GM19468 (cell line): ENCODE results near the gene MS4A4A.
"Not testable (repeated sequence)": the region's sequence is repeated elsewhere in the genome, so short reads cannot be mapped to it uniquely, and the experiment has no call there.

Source experiments
- ATAC-seq: cut with Tn5 transposase; IDR thresholded peaks from one replicate; pipeline ENCODE4 v1.9.1; 2021; ENCODE audit warnings: mild to moderate bottlenecking, moderate library complexity, moderate number of reproducible peaks; ENCODE audit not compliant: unreplicated experiment; ENCODE audit errors: extremely low read depth

The MS4A4A gene

DNA sequence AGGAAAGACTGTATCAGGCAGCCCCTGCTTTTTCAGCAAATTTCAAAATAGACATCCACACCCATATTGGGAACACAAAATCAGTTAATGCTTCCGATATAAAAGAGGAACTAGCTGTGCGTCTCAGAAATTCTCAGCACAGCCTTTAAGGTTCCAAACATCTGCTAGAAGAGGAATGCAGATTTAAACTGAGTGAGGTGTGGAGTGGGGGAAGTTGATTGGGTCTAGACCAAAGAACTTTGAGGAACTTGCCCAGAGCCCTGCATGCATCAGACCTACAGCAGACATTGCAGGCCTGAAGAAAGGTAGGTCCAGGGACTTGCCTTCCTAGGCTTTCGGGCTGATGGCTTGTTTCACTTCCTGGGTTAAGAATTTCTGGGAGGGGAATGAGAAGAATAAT lies at the start of gene MS4A4A:
Gene MS4A4A (plus strand): TSS at position 255 of the 400 bp plus-strand sequence. CDS start 10 bp downstream, at position 265.
- no peak for ATAC-seq

DNA sequence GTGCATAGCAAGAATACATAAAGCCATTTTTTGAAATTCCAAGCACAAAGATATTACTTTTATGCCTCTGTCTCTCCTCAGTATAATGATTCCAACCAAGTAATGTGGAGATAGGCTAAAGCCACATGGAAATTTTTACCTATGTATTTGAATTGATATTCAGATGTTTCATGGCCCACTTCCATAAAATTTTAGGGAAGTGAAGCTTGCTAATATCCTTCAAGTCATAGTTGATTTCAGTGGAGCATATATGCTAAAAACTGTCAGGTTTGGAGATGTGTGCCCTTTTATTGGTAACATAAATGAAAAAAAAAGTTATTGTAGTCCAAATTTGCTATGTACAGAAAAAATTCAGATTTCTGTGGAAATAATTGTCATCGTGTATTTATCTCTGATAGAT lies 49.8 kb upstream of the MS4A4A start:
- ATAC-seq: no peak

DNA sequence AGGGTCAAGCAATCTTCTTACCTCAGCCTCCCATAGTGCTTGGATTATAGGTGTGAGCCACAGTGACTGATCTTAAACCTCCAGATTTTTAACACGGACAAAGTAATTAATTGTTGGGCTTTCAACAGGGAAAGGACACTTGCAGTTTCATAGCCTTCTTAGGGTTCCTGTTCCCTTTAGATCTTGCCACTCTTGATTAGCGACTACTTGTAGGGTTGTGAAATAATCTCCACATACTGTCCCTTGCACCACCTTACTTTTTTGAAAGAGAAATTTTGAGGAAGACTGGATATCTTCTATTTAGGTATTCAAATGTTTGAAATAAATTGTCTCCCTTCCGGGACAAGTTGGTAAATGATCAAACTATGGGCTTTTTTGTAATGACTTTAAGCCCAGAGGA lies 45.1 kb upstream of the MS4A4A start:
- no peak for ATAC-seq

DNA sequence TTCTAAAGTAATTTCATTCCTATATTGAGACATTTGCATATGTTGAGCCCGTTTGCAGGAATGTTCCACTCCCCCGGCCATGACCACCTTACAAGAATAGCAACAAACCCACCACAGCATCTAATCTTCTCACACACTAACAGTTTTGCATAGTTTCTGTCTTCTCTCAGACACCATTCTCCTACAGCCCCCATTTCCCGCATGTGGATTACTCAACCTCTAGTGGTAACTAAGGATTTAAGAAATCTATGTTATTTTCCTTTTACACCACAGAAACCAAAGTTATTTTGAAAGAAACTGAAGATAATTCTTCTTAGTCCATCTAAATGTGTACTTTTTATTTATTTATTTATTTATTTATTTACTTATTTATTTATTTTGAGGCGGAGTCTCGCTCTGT lies 39.8 kb upstream of the MS4A4A start:
- ATAC-seq: no peak

DNA sequence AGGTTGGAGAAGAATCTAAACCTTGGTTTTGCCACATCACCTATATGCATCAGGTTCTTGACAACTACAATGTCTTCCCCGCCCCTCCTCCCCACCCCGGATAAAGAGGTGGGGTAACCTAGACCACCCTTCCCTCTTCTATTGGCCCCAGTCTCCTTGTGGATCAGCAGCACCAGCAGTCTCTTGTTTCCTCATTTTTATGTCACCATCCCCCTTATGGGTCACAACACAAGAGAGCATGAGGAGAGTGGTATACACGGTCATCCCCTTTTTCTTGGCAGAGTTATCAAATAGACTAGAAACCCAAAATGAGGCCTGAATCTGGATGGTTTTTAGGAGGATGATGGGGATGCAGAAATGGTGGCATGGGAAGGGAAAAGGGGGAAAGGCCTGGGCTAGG lies 38.7 kb upstream of the MS4A4A start:
- ATAC-seq: no peak

DNA sequence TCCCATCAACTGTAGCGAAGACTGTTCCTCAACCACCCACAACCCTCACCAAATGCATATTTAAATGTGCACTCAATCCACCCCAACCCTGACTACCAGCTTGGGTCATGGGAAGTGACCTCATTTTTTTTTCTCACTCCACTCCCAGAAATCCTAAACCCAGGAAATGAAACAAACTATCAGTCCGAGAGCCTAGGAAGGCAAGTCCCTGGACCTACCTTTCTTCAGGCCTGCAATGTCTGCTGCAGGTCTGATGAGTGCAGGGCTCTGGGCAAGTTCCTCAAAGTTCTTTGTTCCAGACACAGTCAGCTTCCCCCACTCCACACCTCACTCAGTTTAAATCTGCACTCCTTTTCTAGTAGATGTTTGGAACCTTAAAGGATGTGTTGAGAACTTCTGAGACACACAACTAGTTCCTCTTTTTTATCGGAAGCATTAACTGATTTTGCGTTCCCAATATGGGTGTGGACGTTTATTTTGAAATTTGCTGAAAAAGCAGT lies 37.7 kb upstream of the MS4A4A start, which contains the start of gene MS4A4E:
Gene MS4A4E (minus strand): TSS at position 398 of the 500 bp plus-strand sequence. CDS start 13,082 bp downstream, outside the sequence.
- no peak for ATAC-seq

DNA sequence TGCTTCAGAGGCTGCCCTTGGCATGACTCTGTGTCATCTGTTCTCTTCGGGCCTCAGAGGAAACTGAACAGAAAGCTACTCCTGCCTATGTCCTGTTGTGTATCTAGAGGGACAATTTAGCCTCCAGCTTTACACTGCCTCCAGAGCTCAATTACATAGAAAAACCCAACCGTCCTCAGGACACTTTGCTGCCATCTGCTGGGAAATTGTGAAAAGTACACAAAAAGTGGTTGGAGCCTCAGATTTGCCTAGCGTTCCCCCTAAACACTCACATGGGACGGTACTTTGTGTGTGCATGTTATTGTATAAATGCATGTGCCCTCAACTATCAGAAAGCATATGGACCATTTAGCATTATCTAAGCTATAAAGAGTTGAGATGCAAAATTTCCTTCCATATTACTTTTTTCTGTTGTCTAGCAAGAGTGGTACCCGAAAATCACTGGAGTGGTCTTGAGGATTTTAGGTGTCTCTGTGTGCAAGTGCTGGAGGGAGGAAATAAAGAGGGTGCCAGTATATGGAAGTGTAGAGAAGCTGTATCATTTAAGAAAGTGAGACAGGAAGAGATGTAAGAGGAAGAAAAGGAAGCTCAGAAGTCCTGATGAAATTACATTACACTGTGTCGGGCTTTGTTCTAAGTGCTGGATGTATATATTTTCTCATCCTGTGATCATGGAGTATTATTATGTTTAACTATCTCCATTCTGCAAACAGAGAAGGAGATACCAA lies 28.8 kb upstream of the MS4A4A start:
- ATAC-seq: no peak

DNA sequence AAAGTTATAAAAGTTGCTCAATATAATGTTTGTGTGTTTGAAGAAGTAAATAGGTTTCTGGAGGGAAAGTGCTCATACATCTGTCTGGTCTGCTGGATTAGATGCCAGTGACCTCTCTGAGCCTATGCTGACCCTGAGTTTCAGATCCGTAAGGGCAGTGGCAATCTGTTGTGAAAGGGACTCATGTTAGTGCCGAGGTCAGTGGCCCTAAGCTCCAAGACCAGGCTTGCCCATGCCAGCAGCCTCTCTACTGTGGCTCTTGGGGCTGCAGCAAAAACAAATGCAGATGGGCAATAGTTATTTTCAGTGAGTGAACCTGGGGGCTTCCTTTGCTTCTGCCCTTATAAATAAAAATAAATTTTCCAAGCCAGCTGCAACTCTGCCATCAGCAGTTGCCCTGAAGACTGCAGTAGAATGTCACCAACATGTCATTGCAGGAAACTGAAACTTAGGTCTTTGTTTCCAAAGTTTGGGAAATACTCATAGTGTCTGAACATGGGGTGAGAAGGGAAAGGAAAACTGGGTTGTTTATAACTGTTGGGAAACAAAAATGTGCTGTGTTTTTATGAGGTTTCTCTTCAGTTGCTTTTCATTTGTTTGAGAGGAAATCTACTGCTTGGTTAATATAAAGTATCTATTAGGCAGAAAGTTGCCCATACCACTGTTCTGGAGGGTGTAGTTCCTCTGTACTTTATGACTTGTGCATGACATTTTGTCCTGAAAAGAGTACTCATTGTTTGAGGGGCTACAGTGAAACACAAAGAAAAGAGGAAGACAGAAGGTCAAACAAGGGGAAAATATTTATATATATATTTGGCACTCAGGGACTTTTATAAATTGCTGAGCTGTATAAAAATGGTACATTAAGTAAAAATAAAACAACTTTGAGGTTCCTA lies 28.0 kb upstream of the MS4A4A start:
- no peak for ATAC-seq

DNA sequence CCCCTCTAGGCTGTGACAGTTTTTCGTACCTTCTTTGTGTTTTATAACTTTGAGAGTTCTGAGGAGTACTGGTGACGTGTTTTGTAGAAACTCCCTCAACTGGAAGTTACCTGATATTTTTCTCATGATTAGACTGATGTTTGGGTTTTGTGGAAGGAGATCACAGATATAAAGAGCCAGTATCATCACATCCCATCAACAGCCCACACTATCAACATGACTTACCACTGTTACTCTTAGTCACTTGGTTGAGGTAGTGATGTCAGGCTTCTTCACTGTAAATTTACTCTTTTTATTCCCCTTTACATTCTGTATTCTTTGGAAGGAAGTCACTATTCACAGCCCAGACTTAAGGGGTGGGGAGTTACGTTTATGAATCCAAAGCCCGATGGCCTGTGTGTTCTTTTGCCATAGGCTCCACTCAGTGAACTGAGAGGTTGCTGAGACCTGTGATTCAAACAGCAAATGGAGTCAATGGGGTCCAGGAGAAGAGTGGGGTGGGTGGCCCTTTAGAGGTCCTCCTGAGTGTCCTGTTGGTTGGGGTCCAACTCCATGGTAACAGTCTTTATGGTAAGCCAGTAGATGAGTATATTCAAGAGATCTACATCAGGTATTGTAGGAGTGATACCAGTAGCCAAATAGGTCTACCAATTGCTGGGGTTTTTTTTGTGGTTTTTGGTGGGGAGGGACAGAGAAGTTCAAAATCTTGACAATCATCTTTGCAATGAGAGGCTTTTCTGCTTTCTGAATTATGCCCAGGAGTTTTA lies 22.3 kb upstream of the MS4A4A start:
- no peak for ATAC-seq

DNA sequence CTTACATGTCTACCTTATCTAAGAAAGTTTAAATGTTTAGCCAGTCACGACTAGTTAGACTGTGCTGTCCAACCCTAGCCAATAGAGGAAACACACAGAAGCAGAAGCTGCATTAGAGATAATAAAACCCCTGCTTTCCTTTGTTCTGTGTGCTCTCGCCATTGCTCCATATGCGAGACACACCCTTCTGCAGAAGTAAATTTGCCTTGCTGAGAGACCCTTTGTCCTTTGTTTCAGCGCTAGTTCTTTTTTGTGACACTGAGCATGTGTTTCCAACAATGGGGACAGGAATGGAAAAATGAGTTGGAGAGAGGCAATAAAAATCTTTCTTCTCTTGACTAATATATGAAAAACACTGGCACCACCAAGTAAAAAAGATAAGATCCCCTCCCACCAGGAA lies 19.5 kb upstream of the MS4A4A start:
- no peak for ATAC-seq

DNA sequence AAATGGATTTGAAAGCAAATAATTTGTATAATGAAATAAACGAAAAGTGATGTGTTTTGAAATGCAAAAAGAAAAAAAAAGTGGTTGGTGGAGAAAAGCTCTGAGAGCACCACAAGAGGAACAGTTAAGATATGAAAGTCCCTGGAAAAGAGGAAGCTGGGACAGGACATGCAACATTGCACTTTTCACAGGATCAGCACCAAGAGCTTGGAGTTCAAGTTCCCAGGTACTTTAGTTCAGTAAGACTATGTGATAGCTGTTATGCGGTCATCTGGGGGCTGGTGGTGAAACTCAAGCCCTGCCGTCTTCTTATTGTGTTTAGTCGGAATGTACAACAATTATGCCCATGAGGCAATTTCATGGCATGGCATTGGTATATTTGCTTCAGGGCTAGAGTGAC lies 17.1 kb upstream of the MS4A4A start:
- no peak for ATAC-seq

DNA sequence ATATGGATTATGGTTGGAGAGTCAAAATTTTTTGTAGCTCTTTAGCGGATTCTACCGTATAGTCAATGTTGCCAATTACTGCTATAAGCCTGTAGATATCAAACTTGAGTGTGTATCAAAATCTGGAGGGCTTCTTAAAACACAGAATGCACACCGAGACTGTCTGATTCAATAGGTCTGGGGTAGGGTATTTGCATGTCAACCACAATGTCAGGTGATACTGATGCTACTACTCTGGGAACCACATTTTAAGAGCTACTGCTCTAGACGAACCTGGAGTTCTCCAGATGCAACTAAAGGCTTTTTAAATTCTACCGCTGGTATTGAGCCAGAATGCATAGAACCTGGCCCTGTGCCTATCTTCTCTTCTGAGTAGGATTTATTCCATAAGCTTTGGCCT lies 15.8 kb upstream of the MS4A4A start:
- ATAC-seq: no peak

DNA sequence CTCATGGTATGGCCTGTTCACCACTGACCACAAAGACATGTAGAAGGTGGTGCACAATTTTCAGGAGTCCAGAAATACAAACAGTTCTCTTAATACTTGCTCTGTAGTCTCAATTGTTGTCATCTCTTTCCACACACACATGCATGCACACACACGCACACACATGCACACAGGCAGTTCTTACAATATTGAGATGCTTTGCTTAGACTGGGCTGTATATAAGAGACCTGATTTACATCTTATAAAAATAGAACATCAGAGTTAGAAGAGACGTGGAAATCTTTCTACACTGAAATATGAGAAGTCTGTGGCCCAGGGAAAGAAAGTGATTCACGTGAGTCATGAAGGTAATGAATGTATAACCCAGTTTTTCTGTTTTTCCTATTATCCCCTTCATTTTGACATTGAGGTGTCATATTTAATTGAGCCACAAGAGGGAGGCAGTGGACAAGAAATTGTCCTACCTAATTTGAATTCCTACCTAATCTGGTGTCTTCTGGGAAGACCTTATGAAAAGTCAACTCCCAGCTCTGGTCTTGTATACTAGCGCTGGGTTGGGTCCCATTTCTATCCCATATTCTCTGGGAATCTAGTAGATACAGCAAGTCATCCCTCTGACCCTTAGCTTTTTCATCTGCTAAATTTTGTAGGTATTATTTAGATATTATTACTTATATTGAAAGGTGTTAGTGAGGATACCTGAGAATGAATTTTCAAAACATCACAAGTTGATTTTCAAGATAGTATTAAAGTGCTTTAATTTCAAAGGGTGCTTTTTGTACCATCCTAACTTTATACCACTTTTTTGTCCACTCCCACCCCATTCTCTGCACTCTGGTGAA lies 14.9 kb upstream of the MS4A4A start:
- no peak for ATAC-seq

DNA sequence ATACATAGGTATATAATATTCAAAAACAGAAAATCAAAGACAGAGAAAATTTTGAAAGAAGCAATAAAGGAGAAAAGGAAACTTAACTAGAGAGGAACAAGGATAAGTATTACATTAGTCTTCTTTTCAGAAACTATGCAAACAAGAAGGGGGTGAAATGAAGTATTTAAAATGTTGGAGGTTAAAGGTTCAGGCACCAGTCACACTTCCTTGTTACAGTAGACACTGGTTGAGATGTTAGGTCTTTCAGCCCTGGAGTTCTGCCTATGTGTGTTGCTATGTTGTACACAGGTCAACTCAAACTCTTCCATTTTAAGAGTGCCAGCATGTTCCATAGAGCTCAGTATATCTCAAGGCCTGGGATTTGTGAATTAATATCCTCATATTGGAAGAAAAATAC lies 6.0 kb upstream of the MS4A4A start:
- no peak for ATAC-seq

DNA sequence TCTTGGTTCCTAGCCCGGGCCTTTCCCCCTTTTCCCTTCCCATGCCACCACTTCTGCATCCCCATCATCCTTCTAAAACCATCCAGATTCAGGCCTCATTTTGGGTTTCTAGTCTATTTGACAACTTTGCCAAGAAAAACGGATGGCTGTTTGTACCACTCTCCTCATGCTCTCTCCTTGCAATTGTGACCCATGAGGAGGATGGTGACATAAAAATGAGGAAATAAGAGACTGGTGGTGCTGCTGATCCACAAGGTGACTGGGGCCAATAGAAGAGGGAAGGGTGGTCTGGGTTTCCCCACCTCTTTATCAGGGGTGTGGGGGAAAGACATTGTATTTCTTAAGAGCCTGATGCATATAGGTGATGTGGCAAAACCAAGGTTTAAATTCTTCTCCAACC lies 1.0 kb downstream of the MS4A4A start:
- ATAC-seq: no peak

DNA sequence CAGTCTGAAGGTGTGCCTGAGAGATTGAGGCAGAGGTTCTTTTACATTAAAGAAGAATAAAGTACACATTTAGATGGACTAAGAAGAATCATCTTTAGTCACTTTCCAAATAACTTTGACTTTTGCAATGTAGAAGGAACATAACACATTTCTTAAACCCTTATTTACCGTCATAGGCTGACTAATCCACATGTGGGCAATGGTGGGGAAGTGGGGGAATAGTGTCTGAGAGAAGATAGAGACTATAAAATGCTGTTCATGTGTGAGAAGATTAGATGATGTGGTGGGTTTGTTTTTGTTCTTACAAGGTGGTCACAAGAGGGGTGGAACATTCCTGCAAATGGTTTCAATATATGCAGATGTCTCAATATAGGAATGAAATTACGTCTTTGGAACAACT lies 1.8 kb downstream of the MS4A4A start:
- no peak for ATAC-seq

DNA sequence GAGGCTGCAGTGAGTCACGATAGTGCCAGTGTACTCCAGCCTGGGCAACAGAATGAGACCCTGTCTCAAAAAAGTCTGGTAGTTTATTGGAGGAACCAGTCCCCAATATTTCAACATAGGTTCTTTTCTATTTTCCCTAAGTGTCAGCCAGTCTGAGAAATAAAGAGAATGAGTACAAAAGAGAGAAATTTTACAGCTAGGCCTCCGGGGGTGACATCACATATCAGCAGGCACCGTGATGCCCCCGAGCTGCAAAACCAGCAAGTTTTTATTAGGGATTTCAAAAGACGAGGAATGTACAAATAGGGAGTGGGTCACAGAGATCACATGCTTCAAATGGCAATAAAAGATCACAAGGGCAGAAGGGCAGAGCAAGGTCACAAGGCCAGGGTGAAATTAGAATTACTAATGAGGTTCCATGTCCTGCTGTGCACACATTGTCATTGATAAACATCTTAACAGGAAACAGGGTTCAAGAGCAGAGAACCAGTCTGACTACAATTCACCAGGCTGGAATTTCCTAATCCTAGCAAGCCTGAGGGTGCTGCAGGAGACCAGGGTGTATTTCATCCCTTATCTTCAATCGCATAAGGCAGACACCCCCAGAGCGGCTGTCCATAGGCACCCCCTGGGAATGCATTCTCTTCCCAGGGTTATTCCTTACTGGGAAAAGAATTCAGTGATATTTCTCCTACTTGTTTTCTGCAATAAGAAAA lies 5.1 kb downstream of the MS4A4A start:
- ATAC-seq: not testable (repeated sequence)

DNA sequence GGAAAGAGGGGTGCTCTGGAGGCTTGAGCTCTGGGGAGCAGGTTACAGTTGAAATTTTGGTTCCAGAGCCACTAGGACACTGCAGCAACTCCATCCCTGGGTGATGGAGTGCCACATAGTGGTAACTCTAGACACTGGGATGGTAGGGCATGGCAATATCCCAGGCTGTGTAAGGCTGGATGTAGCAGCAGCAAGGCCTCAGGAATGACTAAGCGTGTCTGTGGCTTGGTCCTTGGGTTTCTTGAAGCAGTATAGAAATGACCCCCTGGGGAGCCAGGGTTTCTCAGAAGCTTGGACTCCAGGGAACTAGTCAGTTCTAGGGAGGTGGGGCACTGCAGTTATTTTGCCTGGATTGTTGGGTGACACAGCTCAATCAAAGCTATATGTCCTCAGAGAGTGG lies 8.1 kb downstream of the MS4A4A start:
- no peak for ATAC-seq

DNA sequence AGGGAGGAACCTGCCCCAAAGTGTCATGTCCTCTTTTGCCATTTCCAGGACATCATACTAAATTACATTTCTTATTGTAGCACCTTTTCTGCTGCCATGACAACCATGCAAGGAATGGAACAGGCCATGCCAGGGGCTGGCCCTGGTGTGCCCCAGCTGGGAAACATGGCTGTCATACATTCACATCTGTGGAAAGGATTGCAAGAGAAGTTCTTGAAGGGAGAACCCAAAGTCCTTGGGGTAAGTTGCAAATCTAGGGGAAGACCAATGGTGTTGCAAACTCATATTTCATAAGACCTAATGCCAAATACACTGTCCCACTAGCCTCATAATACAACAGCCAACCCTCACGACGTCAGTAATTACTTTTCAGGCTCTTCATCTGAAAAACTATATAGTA lies 11.7 kb downstream of the MS4A4A start:
- ATAC-seq: no peak
